H1 (cell line): ENCODE measurements around the gene KLHL41. TPM values are rescaled to one million over a fixed set of nuclear protein-coding genes. Genes with fewer than 3 reads are reported as not detected.

Experiments
- CTCF ChIA-PET: fragments of 300-600 bp; sonication (Branson Sonifier 250); formaldehyde crosslinking; loops from one replicate; lab custom pipeline; 2021; ENCODE audit not compliant: partially characterized antibody; lab: Charles Lee
- POLR2A ChIA-PET: fragments of 300-600 bp; sonication (Branson Sonifier 250); formaldehyde crosslinking; loops from one replicate; lab custom pipeline; 2021; ENCODE audit warnings: inconsistent platforms; ENCODE audit not compliant: partially characterized antibody; lab: Charles Lee
- DNase-seq, 2 experiments: peaks; one replicate each; pipeline versions ENCODE4 v3.0.0 to v3.0.0-alpha.2; 2010 to 2022; ENCODE audit warnings: low spot score in 2 of 2, low read depth in 1 of 2, mixed read lengths in 1 of 2
- FAIRE-seq: peaks from 2 replicates; lab custom pipeline; 2011; peaks lifted over from hg19 to GRCh38; lab: Jason Lieb, UNC
- H2AFZ ChIP-seq: 2 replicates; pipeline ENCODE4 v1.8.1; 2012; ENCODE audit warnings: low read length, inconsistent platforms
- H2AK5ac ChIP-seq: 2 replicates; pipeline ENCODE4 v1.6.1; 2013; ENCODE audit warnings: low read depth, low read length
- H2BK120ac ChIP-seq: replicated peaks from 2 replicates; pipeline ENCODE3; 2013; ENCODE audit warnings: low read depth, low read length, inconsistent platforms
- H2BK12ac ChIP-seq: 2 replicates; pipeline ENCODE4 v1.6.1; 2013; ENCODE audit warnings: low read depth, low read length
- H2BK15ac ChIP-seq: 2 replicates; pipeline ENCODE4 v1.6.1; 2013; ENCODE audit warnings: low read length
- H2BK20ac ChIP-seq: 2 replicates; pipeline ENCODE4 v1.6.1; 2013; ENCODE audit warnings: low read length
- H2BK5ac ChIP-seq: 2 replicates; pipeline ENCODE4 v1.6.1; 2013; ENCODE audit warnings: low read depth, low read length
- H3K14ac ChIP-seq: 2 replicates; pipeline ENCODE4 v1.6.1; 2013; ENCODE audit warnings: inconsistent platforms; ENCODE audit not compliant: insufficient read length
- H3K18ac ChIP-seq: 2 replicates; pipeline ENCODE4 v1.6.1; 2013; ENCODE audit warnings: low read length; ENCODE audit errors: extremely low read depth
- H3K23ac ChIP-seq: 2 replicates; pipeline ENCODE4 v1.6.1; 2013; ENCODE audit warnings: inconsistent platforms; ENCODE audit not compliant: insufficient read length
- H3K23me2 ChIP-seq: 2 replicates; pipeline ENCODE4 v1.6.1; 2013; ENCODE audit warnings: low read depth, low read length
- H3K27ac ChIP-seq: 2 replicates; pipeline ENCODE4 v1.6.1; 2011; ENCODE audit warnings: low read depth, low read length, inconsistent platforms
- H3K27me3 ChIP-seq, 4 experiments: replicated peaks in 1 of 4; 1 replicate in 1 of 4; 2 replicates in 3 of 4; pipeline versions ENCODE4 v1.6.1 to v1.8.1; 2011 to 2013; ENCODE audit warnings: low read length in 3 of 4, mild to moderate bottlenecking in 3 of 4, inconsistent platforms in 2 of 4, mixed read lengths in 2 of 4, moderate library complexity in 1 of 4; ENCODE audit not compliant: control insufficient read depth in 3 of 4, insufficient read depth in 3 of 4; ENCODE audit errors: extremely low read depth in 1 of 4
- H3K36me3 ChIP-seq, 4 experiments: 2 replicates each; pipeline versions ENCODE4 v1.6.1 to v1.8.1; 2011 to 2013; ENCODE audit warnings: mild to moderate bottlenecking in 4 of 4, low read length in 3 of 4, moderate library complexity in 2 of 4, control low read depth in 1 of 4, inconsistent platforms in 1 of 4; ENCODE audit not compliant: insufficient read depth in 4 of 4, control insufficient read depth in 2 of 4
- H3K4ac ChIP-seq: replicated peaks from 2 replicates; pipeline ENCODE3; 2013; ENCODE audit warnings: low read length, low read depth, mixed read lengths, inconsistent platforms; ENCODE audit not compliant: insufficient read length
- H3K4me1 ChIP-seq, 4 experiments: replicated peaks in 1 of 4; 1 replicate in 1 of 4; 2 replicates in 3 of 4; pipeline versions ENCODE4 v1.6.1 to v1.8.1; 2011 to 2013; ENCODE audit warnings: low read length in 3 of 4, inconsistent platforms in 2 of 4, mixed read lengths in 1 of 4; ENCODE audit not compliant: insufficient read depth in 4 of 4, control insufficient read depth in 3 of 4
- H3K4me2 ChIP-seq, 2 experiments: 2 replicates each; pipeline versions ENCODE4 v1.6.1 to v1.8.1; 2011 to 2013; ENCODE audit warnings: low read depth in 2 of 2, low read length in 2 of 2, control low read depth in 1 of 2, inconsistent platforms in 1 of 2, mild to moderate bottlenecking in 1 of 2; ENCODE audit not compliant: insufficient read depth in 1 of 2
- H3K4me3 ChIP-seq, 4 experiments: fragments of 200-600, 300-600 bp in 1 of 4; sonication (generic), shearing (Covaris generic), sonication (Bioruptor Twin) in 1 of 4; 2 replicates each; pipeline versions ENCODE4 v1.5.1 to v1.8.1; 2011 to 2016; ENCODE audit warnings: low read length in 4 of 4, low read depth in 3 of 4, control low read depth in 2 of 4, inconsistent platforms in 2 of 4, mild to moderate bottlenecking in 2 of 4, mixed read lengths in 1 of 4, moderate library complexity in 1 of 4; ENCODE audit not compliant: insufficient read depth in 2 of 4; ENCODE audit errors: extremely low read depth in 1 of 4
- H3K56ac ChIP-seq: replicated peaks from 2 replicates; pipeline ENCODE3; 2013; ENCODE audit warnings: low read depth, mild to moderate bottlenecking, mixed read lengths, low read length, inconsistent platforms; ENCODE audit not compliant: insufficient read length
- H3K79me1 ChIP-seq: 2 replicates; pipeline ENCODE4 v1.6.1; 2013; ENCODE audit warnings: low read depth, low read length, control low read depth
- H3K79me2 ChIP-seq, 2 experiments: 2 replicates each; pipeline versions ENCODE4 v1.6.1 to v1.8.1; 2012 to 2013; ENCODE audit warnings: low read length in 2 of 2, mild to moderate bottlenecking in 2 of 2, inconsistent platforms in 1 of 2; ENCODE audit not compliant: insufficient read depth in 2 of 2, control insufficient read depth in 1 of 2
- H3K9ac ChIP-seq, 4 experiments: replicated peaks in 1 of 4; 1 replicate in 1 of 4; 2 replicates in 3 of 4; pipeline versions ENCODE4 v1.6.1 to v1.8.1; 2011 to 2013; ENCODE audit warnings: low read depth in 3 of 4, low read length in 3 of 4, control low read depth in 2 of 4, mild to moderate bottlenecking in 2 of 4, moderate library complexity in 2 of 4, inconsistent platforms in 1 of 4; ENCODE audit errors: extremely low read depth in 1 of 4
- H3K9me3 ChIP-seq, 2 experiments: 2 replicates each; pipeline versions ENCODE4 v1.6.1 to v1.8.1; 2012 to 2013; ENCODE audit warnings: mild to moderate bottlenecking in 2 of 2, moderate library complexity in 2 of 2, control low read depth in 1 of 2, inconsistent platforms in 1 of 2, low read depth in 1 of 2, low read length in 1 of 2, mixed read lengths in 1 of 2; ENCODE audit not compliant: insufficient read depth in 2 of 2
- H4K20me1 ChIP-seq, 2 experiments: replicated peaks in 1 of 2; 2 replicates each; pipeline versions ENCODE3 to v1.8.1; 2011 to 2013; ENCODE audit warnings: inconsistent platforms in 2 of 2, low read length in 2 of 2, mild to moderate bottlenecking in 1 of 2; ENCODE audit not compliant: insufficient read depth in 2 of 2, control insufficient read depth in 1 of 2
- H4K5ac ChIP-seq: 2 replicates; pipeline ENCODE4 v1.6.1; 2013; ENCODE audit warnings: low read length, low read depth, mixed read lengths, inconsistent platforms; ENCODE audit not compliant: insufficient read length
- H4K8ac ChIP-seq: 2 replicates; pipeline ENCODE4 v1.8.0; 2013; ENCODE audit warnings: mild to moderate bottlenecking, moderate library complexity, low read length, inconsistent platforms; ENCODE audit not compliant: insufficient read depth; ENCODE audit errors: extremely low read depth
- H4K91ac ChIP-seq: replicated peaks from 2 replicates; pipeline ENCODE3; 2013; ENCODE audit warnings: low read length, mixed read lengths, inconsistent platforms; ENCODE audit not compliant: insufficient read length
- BRCA1 ChIP-seq: IDR thresholded peaks from 2 replicates; pipeline ENCODE4 v1.6.1; 2012; ENCODE audit warnings: low read depth, low read length, improper control_type of control experiment
- KDM1A ChIP-seq: fragments of 200-600, 300-600 bp; sonication (generic); IDR thresholded peaks from 2 replicates; pipeline ENCODE4 v1.7.1; 2016; ENCODE audit warnings: mild to moderate bottlenecking, low read length, borderline replicate concordance
- POLR2A ChIP-seq, 2 experiments: IDR thresholded peaks; 1 replicate in 1 of 2; 2 replicates in 1 of 2; pipeline ENCODE4 v1.6.1; 2011; ENCODE audit warnings: low read depth in 2 of 2, low read length in 2 of 2, mild to moderate bottlenecking in 2 of 2; ENCODE audit errors: control extremely low read depth in 1 of 2
- TAF7 ChIP-seq: optimal IDR thresholded peaks from 2 replicates; pipeline ENCODE3; 2011; ENCODE audit warnings: low read depth, mild to moderate bottlenecking, inconsistent platforms, low read length, moderate library complexity, borderline replicate concordance
- WGBS, 2 experiments: shearing (Covaris generic) in 1 of 2; methylation state at CpG; one replicate each; pipeline versions ENCODE4 v1.1.6 to v1.1.7; 2013 to 2015; ENCODE audit warnings: low lambda C conversion rate in 2 of 2, mixed read lengths in 2 of 2, inconsistent platforms in 1 of 2, low coverage in 1 of 2, missing lambda C conversion rate in 1 of 2; ENCODE audit not compliant: insufficient replicate concordance in 2 of 2, insufficient coverage in 1 of 2, insufficient read length in 1 of 2; ENCODE audit errors: extremely low coverage in 1 of 2, missing lambda C conversion rate in 1 of 2; 5-methylcytosine and 5-hydroxymethylcytosine counted together
- polyA plus RNA-seq, 7 experiments: library from polyadenylated mRNA; depleted of rRNA in 3 of 7; stranded (reverse) in 5 of 7; unstranded in 2 of 7; fragments of >200 nt in 5 of 7; fragments of 200-250 nt in 2 of 7; gene quantifications; 1 replicate in 5 of 7; 2 replicates in 1 of 7; 4 replicates in 1 of 7; pipeline versions ENCODE4 v1.2.1 to v1.2.3, GENCODE V29; 2011 to 2013; ENCODE audit warnings: missing spikeins in 2 of 7, mixed read lengths in 2 of 7
- total RNA-seq: library from RNA; stranded (reverse); fragmentation: NEBNext Ultra II Directional; extraction: Animal tissue kit (Norgen Biotek cat#: 25700); gene quantifications from 2 replicates; pipeline ENCODE4 v1.2.1, GENCODE V29; 2021

KLHL41 gene
- total and polyA plus RNA-seq, 2 of the 8 experiments (the other 6 are each of a cell fraction or from before 2014, with no cell fraction given) = not detected

DNA sequence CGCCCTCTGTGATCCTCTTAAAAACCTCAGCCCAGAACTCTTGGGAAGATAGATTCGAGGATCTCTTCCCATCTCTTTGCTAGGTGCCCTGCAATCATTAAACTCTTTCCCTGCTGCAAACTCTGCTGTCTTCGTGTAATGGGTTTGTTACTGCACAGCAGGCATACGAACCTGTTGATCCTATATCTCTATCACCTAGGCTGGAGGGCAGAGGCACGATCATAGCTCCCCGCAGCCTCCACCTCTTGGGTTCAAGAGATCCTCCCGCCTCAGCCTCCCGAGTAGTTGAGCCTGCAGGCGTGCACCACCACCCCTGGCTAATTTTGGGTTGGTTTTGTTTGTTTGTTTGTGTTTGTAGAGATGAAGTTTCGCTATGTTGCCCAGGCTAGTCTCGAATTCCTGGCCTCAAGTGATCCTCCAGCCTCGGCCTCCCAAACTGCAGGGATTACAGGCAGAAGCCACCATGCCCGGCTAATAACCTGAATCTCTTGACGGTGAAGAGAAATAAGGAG, 30.7 kb upstream of the KLHL41 start:
- peak overlapping the region; percentile 69 to 75 for H3K4me2 ChIP-seq
- CTCF ChIA-PET = interaction anchor here (1.0 to 1.8 kb wide), 8 partner anchors 8 to 133 kb away, joined by 3 to 12 read pairs (median 4); no protein-coding TSS in a partner anchor
- no peak overlapping the region for H2BK120ac ChIP-seq
- H2BK20ac ChIP-seq = no peak overlapping the region
- no peaks in the 10 kb centered on the region for H3K36me3 ChIP-seq
- H3K79me2 ChIP-seq = no peaks in the 10 kb centered on the region
- no peaks in the 10 kb centered on the region for H4K20me1 ChIP-seq
- H3K4ac ChIP-seq = no peak overlapping the region
- no peak overlapping the region for H2AK5ac ChIP-seq
- no peaks in the 10 kb centered on the region for H3K9me3 ChIP-seq
- no peak overlapping the region for H2BK15ac ChIP-seq
- H4K5ac ChIP-seq = no peak overlapping the region
- H3K27me3 ChIP-seq = peaks cover 16 to 29% (median 27%) of the 10 kb centered on the region in 4 experiments
- no peak for DNase-seq
- no peak overlapping the region for H3K27ac ChIP-seq
- no peak overlapping the region for H2BK5ac ChIP-seq
- H3K56ac ChIP-seq = no peak overlapping the region
- H3K23me2 ChIP-seq = peaks cover 1% of the 10 kb centered on the region; the same call in 1 of the 2 replicates
- peak overlapping the region; percentile 76; the same call in 1 of the 2 replicates for H2AFZ ChIP-seq
- H4K8ac ChIP-seq = no peak overlapping the region
- H3K9ac ChIP-seq = 0 out of 7 replicates have a peak overlapping the region, but pooled peaks of 1 of the 4 experiments have one; percentile 10
- no peak overlapping the region for H4K91ac ChIP-seq
- no peaks in the 10 kb centered on the region; a peak in 2 of 7 replicates for H3K4me1 ChIP-seq
- H3K79me1 ChIP-seq = no peaks in the 10 kb centered on the region
- TF ChIP-seq POLR2A (IDR thresholded peaks at IDR 0.05; ENCODE audit: control extremely low read depth in 1 of 2, low read depth in 2 of 2, low read length in 2 of 2) = no peak
- peak; percentile 35; the same call in 1 of the 2 replicates for TF ChIP-seq KDM1A
- no peak for TF ChIP-seq BRCA1
- no peak for TF ChIP-seq TAF7
- TF ChIP-seq, all 59 proteins: peak for 1
- Histone ChIP-seq H2BK12ac (no peak overlapping the region), H3K23ac (no peak overlapping the region), H3K14ac (no peak overlapping the region), H3K4me3 (peak overlapping the region; percentile 52 to 79 (median 64); a peak in 5 of 8 replicates), H3K18ac (no peak overlapping the region)
- 84% methylated on average over 14 of the region's 14 CpGs; no CpG with 5 or more reads in 1 of the 2 experiments for WGBS, 2 experiments
- FAIRE-seq = no peak
- POLR2A ChIA-PET = interaction anchor here (0.6 kb wide), 1 partner anchor 15 kb away, joined by 3 read pairs; no protein-coding TSS in a partner anchor
